ENCODE data around the gene BHLHE40. TPM values are rescaled to one million over a fixed set of nuclear protein-coding genes. Genes with fewer than 3 reads are reported as not detected.

Gene BHLHE40
- total and polyA plus RNA-seq, 2 donors: 21.9 to 30.1 TPM

DNA sequence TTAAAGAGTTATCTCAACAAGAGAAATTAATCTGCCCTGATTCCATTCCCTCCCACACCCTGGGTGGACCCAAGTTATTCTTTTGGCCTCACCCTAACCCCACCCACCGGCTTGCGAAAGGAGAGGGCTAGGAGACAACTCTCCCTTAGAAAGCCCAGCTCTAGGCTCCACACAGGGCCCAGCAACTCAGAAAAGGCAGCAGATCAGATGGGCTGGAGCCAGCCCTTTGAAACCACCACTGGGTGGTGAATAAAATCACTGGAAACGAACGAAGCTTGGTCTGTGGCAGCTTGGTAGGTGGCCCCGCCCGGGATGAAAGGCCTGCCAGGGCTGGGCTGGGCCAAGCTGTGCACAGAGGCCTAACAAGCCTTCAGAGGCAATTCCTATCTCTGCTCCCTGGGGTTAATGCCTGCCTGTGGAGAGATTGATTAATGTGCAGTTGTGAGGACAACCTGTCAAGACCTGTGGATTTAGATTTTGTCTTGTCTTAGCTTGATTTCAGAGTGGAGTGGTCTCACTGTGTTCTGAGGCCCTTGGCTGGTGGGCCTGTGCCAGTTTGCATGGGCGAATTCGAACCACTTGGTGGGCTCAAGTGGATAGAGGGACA is 38.8 kb downstream of the BHLHE40 start:
- no peaks in the 10 kb centered on the region for H3K9me3 ChIP-seq (ENCODE audit: control insufficient read depth in 2 of 2, insufficient read depth in 1 of 2, low read length in 1 of 2)
- peak overlapping the region in 1 of 2 donors; percentile 61 for H3K27ac ChIP-seq (ENCODE audit: low read depth in 1 of 2, low read length in 1 of 2)
- no peak overlapping the region for H3K4me3 ChIP-seq (ENCODE audit: low read length in 2 of 2)
- no peak for DNase-seq (ENCODE audit: low read depth in 6 of 9, low spot score in 9 of 9)
- WGBS: 88% methylated on average over 8 of the region's 8 CpGs
- no peaks in the 10 kb centered on the region for H3K36me3 ChIP-seq (ENCODE audit: control insufficient read depth in 2 of 2, insufficient read depth in 2 of 2, low read length in 1 of 2)
- peaks cover 0 to 46% of the 10 kb centered on the region in 2 donors for H3K4me1 ChIP-seq (ENCODE audit: control insufficient read depth in 2 of 2, insufficient read depth in 2 of 2, low read length in 2 of 2)
- no peaks in the 10 kb centered on the region for H3K27me3 ChIP-seq (ENCODE audit: control insufficient read depth in 2 of 2, insufficient read depth in 1 of 2, low read length in 1 of 2)

DNA sequence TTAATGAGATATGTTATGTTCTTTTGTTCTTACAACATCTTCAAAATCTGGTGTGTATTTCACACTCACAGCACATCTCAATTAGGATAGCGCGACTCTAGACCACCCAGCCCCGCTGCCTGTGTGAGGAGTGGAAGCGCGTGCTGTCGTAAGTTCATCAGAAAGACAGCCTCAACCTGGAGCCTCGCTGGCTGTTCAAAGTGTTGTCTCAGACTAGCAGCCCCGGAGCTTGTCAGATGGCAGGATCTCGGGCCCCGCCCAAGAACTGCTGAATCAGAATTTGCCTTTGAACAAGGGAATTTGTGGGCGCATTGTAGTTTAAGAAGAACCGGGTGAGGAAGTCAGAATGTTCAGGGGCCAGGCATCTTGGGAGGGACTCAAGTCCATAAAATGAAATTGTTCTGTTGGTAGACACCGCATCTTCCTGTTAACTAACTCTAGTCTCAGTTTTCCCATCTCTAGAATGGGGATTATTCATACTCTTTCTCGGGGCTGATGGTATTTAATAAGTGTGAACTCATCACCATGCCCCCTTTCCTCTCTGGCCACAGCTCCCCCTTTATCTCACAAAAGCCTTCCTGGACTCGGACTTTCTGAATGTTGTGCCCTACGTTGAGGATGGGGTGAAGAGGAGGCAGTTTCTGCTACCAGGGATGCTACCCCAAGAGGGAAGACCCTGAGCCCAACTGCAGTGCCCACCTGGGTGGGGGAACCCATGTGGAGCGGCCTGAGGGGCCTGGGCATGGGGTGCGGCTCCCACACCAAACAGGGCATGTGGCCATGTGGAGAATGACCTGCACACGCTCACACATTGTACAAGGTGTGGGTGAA is 40.4 kb downstream of the BHLHE40 start:
- peaks cover 0 to 38% of the 10 kb centered on the region in 2 donors for H3K4me1 ChIP-seq (ENCODE audit: control insufficient read depth in 2 of 2, insufficient read depth in 2 of 2, low read length in 2 of 2)
- H3K27me3 ChIP-seq (ENCODE audit: control insufficient read depth in 2 of 2, insufficient read depth in 1 of 2, low read length in 1 of 2): no peaks in the 10 kb centered on the region
- 42% methylated on average over 19 of the region's 19 CpGs for WGBS
- no peaks in the 10 kb centered on the region for H3K36me3 ChIP-seq (ENCODE audit: control insufficient read depth in 2 of 2, insufficient read depth in 2 of 2, low read length in 1 of 2)
- no peak overlapping the region for H3K27ac ChIP-seq (ENCODE audit: low read depth in 1 of 2, low read length in 1 of 2)
- no peak overlapping the region for H3K4me3 ChIP-seq (ENCODE audit: low read length in 2 of 2)
- DNase-seq (ENCODE audit: low read depth in 6 of 9, low spot score in 9 of 9): peak; percentile 54 to 92 (median 75)
- H3K9me3 ChIP-seq (ENCODE audit: control insufficient read depth in 2 of 2, insufficient read depth in 1 of 2, low read length in 1 of 2): no peaks in the 10 kb centered on the region

DNA sequence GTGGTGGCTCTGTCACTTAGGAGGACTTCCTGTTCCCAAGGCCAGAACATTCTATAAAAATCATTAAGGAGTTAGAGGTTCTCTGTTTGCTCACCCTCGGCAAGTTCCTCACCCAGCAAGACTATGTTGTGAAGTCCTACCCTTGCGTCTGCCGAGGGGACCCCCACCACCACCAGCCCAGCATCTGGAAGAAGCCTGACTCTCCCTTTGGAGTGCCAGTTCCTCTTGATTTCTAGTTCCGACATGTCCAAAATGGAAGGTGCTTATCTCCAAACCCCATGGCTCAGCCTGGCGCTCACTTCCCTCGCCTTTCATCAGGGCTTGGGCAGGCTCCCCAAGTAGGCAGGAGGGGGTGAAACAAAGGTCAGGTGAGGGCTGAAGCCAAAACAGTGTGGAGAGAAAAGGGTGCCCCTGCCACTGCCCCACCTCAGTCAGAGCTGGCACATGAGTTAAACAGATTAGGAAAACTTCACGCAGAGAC is 41.0 kb downstream of the BHLHE40 start:
- H3K9me3 ChIP-seq (ENCODE audit: control insufficient read depth in 2 of 2, insufficient read depth in 1 of 2, low read length in 1 of 2): no peaks in the 10 kb centered on the region
- no peak overlapping the region for H3K4me3 ChIP-seq (ENCODE audit: low read length in 2 of 2)
- WGBS: 83% methylated on average over 7 of the region's 7 CpGs
- DNase-seq (ENCODE audit: low read depth in 6 of 9, low spot score in 9 of 9): no peak
- peaks cover 0 to 38% of the 10 kb centered on the region in 2 donors for H3K4me1 ChIP-seq (ENCODE audit: control insufficient read depth in 2 of 2, insufficient read depth in 2 of 2, low read length in 2 of 2)
- no peaks in the 10 kb centered on the region for H3K27me3 ChIP-seq (ENCODE audit: control insufficient read depth in 2 of 2, insufficient read depth in 1 of 2, low read length in 1 of 2)
- H3K27ac ChIP-seq (ENCODE audit: low read depth in 1 of 2, low read length in 1 of 2): no peak overlapping the region
- no peaks in the 10 kb centered on the region for H3K36me3 ChIP-seq (ENCODE audit: control insufficient read depth in 2 of 2, insufficient read depth in 2 of 2, low read length in 1 of 2)

DNA sequence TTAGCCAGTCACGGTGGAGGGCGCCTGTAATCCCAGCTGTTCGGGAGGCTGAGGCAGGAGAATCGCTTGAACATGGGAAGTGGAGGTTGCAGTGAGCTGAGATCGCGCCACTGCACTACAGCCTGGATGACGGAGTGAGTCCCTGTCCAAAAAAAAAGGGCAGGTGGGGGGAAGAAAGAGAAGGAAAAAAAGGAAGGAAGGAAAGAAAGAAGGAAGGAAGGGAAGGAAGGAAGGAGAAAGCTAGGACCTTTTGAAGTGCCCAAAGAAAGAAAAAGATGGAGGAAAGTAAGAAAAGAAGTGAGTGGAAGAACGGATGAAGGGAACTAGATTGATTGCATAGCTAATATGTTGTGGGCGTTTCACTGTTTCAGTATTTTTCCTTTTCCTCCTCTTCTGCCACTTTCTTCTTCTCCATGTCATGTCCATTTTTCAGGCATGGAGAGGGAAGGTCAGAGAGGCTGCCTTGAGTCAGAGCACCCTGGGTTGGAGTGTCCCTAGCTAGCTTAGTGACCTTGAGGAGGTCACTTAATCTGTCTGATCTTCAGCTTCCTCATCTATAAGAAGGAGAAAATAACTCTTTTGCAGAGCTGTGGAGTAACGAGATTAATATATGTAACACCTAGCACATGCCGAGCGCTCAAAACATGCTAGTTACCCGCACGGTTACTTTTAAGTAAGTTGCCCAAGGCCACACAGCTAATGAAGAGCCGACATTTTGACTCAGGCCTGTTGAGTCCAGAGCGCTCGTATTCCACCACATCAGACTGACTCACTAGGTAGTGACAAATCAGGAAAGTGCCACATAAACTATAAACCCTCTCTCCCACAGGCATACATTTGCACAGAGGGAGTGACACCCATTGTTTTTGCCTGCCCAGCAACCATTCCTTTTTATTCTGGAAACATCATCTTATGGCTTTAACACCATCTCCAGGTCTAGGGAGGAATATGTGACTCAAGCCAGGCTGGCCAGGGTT is 42.2 kb downstream of the BHLHE40 start:
- H3K27me3 ChIP-seq (ENCODE audit: control insufficient read depth in 2 of 2, insufficient read depth in 1 of 2, low read length in 1 of 2): peaks cover 0 to 5% of the 10 kb centered on the region in 2 donors
- 98% methylated on average over 17 of the region's 17 CpGs for WGBS
- no peaks in the 10 kb centered on the region for H3K9me3 ChIP-seq (ENCODE audit: control insufficient read depth in 2 of 2, insufficient read depth in 1 of 2, low read length in 1 of 2)
- no peak overlapping the region for H3K27ac ChIP-seq (ENCODE audit: low read depth in 1 of 2, low read length in 1 of 2)
- H3K4me1 ChIP-seq (ENCODE audit: control insufficient read depth in 2 of 2, insufficient read depth in 2 of 2, low read length in 2 of 2): peaks cover 0 to 35% of the 10 kb centered on the region in 2 donors
- H3K36me3 ChIP-seq (ENCODE audit: control insufficient read depth in 2 of 2, insufficient read depth in 2 of 2, low read length in 1 of 2): no peaks in the 10 kb centered on the region
- no peak overlapping the region for H3K4me3 ChIP-seq (ENCODE audit: low read length in 2 of 2)
- DNase-seq (ENCODE audit: low read depth in 6 of 9, low spot score in 9 of 9): no peak

DNA sequence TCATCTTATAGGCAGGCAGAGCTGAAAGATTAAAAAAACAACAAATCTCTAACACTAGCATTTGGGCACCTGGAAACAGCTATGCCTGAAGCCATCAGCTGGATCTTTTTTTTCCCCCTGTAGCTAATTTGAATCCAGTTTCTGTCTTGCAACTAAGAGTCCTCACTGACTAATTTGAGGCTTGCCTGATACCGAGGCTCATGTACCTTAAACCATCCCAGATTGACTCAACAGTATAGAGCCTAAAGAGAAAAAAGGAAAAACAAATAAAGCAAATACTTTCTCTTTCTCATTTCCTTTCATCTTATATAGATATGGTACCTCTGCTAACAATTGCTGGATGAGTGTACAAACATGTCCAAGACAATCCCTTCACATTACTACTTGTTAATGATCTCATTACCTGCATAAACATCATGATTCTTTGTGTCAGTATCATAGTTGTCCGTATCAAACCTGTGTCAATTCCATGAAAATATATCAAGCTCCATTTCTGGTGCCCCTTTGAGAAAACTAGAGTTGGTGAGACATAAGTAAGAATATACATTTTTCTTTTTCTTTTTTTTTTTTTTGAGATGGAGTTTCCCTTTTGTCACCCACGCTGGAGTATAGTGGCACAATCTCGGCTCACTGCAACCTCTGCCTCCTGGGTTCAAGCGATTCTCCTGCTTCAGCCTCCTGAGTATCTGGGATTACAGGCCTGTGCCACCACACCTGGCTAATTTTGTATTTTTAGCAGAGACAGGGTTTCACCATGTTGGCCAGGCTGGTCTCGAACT is 43.1 kb downstream of the BHLHE40 start:
- no peaks in the 10 kb centered on the region for H3K9me3 ChIP-seq (ENCODE audit: control insufficient read depth in 2 of 2, insufficient read depth in 1 of 2, low read length in 1 of 2)
- H3K4me3 ChIP-seq (ENCODE audit: low read length in 2 of 2): no peak overlapping the region
- H3K4me1 ChIP-seq (ENCODE audit: control insufficient read depth in 2 of 2, insufficient read depth in 2 of 2, low read length in 2 of 2): peaks cover 5 to 32% of the 10 kb centered on the region in 2 donors

DNA sequence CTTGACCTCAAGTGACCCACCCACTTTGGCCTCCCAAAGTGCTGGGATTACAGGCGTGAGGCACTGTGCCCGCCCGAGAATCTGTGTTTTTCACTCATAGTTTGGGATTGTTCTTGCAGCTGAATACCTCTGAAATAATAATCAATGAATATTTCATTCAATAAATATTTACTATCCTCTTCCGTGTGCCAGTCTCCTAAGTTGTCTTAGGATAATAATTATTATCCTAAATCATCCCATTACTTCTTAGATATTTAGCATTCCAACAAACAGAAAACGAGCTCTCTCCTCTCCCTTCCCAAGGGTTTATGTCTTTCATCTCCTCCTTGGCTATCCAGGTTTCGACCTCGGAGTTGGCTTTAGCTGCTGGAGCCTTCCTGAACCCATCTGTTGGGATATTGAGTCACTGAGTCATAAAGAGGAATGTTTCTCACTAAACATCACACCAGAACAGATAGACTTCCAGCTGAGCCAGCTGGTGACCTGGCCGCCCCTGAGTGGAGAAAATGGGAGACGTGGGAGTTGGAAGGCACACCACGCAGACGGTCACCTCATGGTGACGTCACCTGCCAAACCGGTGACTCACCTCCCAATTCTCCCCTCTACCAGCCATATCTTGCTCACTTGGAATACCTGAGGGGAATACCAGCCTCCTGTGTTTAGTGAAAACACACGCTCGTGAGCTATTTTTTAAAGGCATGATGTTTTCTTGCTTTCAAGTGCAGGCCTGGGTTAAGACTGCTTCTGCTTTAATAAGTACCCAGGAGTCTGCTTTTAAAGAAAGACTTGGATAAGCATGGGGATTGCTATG is 43.9 kb downstream of the BHLHE40 start:
- peaks cover 5 to 30% of the 10 kb centered on the region in 2 donors for H3K4me1 ChIP-seq (ENCODE audit: control insufficient read depth in 2 of 2, insufficient read depth in 2 of 2, low read length in 2 of 2)

More for the DNA sequence above, 43.1 kb downstream of the BHLHE40 start:
- DNase-seq (ENCODE audit: low read depth in 6 of 9, low spot score in 9 of 9): no peak
- Histone ChIP-seq H3K36me3 (ENCODE audit: control insufficient read depth in 2 of 2, insufficient read depth in 2 of 2, low read length in 1 of 2) (no peaks in the 10 kb centered on the region), H3K27me3 (ENCODE audit: control insufficient read depth in 2 of 2, insufficient read depth in 1 of 2, low read length in 1 of 2) (peaks cover 0 to 13% of the 10 kb centered on the region in 2 donors), H3K27ac (ENCODE audit: low read depth in 1 of 2, low read length in 1 of 2) (no peak overlapping the region)
- WGBS: 96% methylated on average over 6 of the region's 6 CpGs

DNA sequence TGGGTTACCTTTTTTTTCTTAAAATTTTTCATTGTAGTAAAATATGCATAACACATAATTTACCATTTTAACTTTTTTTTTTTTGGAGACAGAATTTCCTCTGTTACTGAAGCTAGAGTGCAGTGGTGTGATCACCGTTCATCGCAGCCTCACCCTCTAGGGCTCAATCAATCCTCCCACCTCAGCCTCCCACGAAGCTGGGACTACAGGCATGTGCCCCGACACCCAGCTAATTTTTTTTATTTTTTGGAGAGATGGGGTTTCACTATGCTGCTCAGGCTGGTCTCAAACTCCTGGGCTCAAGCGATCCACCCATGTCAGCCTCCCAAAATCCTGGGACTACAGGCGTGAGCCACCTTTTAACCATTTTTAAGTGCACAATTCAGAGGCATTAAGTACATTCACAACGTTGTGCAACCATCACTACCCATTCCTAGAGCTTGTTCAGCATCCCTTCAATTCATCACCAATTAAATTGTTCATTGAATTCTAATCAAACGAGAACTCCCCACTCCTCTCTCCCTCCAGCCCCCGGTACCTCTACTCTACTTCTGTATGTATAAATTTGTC is 44.6 kb downstream of the BHLHE40 start:
- no peak for DNase-seq (ENCODE audit: low read depth in 6 of 9, low spot score in 9 of 9)
- Histone ChIP-seq H3K27ac (ENCODE audit: low read depth in 1 of 2, low read length in 1 of 2) (peak overlapping the region in 1 of 2 donors; percentile 52), H3K36me3 (ENCODE audit: control insufficient read depth in 2 of 2, insufficient read depth in 2 of 2, low read length in 1 of 2) (no peaks in the 10 kb centered on the region), H3K4me3 (ENCODE audit: low read length in 2 of 2) (no peak overlapping the region), H3K4me1 (ENCODE audit: control insufficient read depth in 2 of 2, insufficient read depth in 2 of 2, low read length in 2 of 2) (peaks cover 5 to 23% of the 10 kb centered on the region in 2 donors), H3K9me3 (ENCODE audit: control insufficient read depth in 2 of 2, insufficient read depth in 1 of 2, low read length in 1 of 2) (no peaks in the 10 kb centered on the region), H3K27me3 (ENCODE audit: control insufficient read depth in 2 of 2, insufficient read depth in 1 of 2, low read length in 1 of 2) (peaks cover 0 to 13% of the 10 kb centered on the region in 2 donors)
- 96% methylated on average over 9 of the region's 9 CpGs for WGBS

More for the DNA sequence above, 43.9 kb downstream of the BHLHE40 start:
- Histone ChIP-seq H3K27me3 (ENCODE audit: control insufficient read depth in 2 of 2, insufficient read depth in 1 of 2, low read length in 1 of 2) (peaks cover 0 to 13% of the 10 kb centered on the region in 2 donors), H3K27ac (ENCODE audit: low read depth in 1 of 2, low read length in 1 of 2) (no peak overlapping the region), H3K4me3 (ENCODE audit: low read length in 2 of 2) (no peak overlapping the region), H3K36me3 (ENCODE audit: control insufficient read depth in 2 of 2, insufficient read depth in 2 of 2, low read length in 1 of 2) (no peaks in the 10 kb centered on the region), H3K9me3 (ENCODE audit: control insufficient read depth in 2 of 2, insufficient read depth in 1 of 2, low read length in 1 of 2) (no peaks in the 10 kb centered on the region)
- DNase-seq (ENCODE audit: low read depth in 6 of 9, low spot score in 9 of 9): no peak
- WGBS: 93% methylated on average over 15 of the region's 15 CpGs
